ENCODE data around the gene CCL4.
"Not testable (repeated sequence)": the region's sequence is repeated elsewhere in the genome, so short reads cannot be mapped to it uniquely, and the experiment has no call there.

CCL4 gene

GRCh38 chr17:36118477-36119353, 15.1 kb downstream of the CCL4 start:
- no peak for DNase-seq

GRCh38 chr17:36120221-36120620, 16.6 kb downstream of the CCL4 start:
- DNase-seq: no peak

GRCh38 chr17:36121099-36121498, 17.5 kb downstream of the CCL4 start:
- not testable (repeated sequence) for DNase-seq

- DNase-seq: no peak
These were observed 19.8 kb downstream of the CCL4 start for GRCh38 chr17:36123431-36123830.

- no peak for DNase-seq
These were observed 21.5 kb downstream of the CCL4 start for GRCh38 chr17:36124879-36125824.

- no peak for DNase-seq
These were observed 23.7 kb downstream of the CCL4 start for GRCh38 chr17:36127199-36127893.

GRCh38 chr17:36127911-36128310, 24.3 kb downstream of the CCL4 start:
- no peak for DNase-seq

GRCh38 chr17:36128411-36128978, 24.9 kb downstream of the CCL4 start:
- DNase-seq: no peak

GRCh38 chr17:36129616-36130015, 26.0 kb downstream of the CCL4 start:
- no peak for DNase-seq

- no peak for DNase-seq
These were observed 26.7 kb downstream of the CCL4 start for GRCh38 chr17:36130346-36130745.

GRCh38 chr17:36131421-36131820, 27.8 kb downstream of the CCL4 start:
- no peak for DNase-seq

- no peak for DNase-seq
These were observed 28.3 kb downstream of the CCL4 start for GRCh38 chr17:36131931-36132330.

GRCh38 chr17:36132421-36132831, 28.8 kb downstream of the CCL4 start:
- DNase-seq: no peak

- DNase-seq: no peak
These were observed 30.1 kb downstream of the CCL4 start for GRCh38 chr17:36133602-36134236.

- no peak for DNase-seq
These were observed 31.8 kb downstream of the CCL4 start for GRCh38 chr17:36135465-36135864.

GRCh38 chr17:36136036-36136435, 32.4 kb downstream of the CCL4 start:
- DNase-seq: no peak

GRCh38 chr17:36136439-36136838, 32.8 kb downstream of the CCL4 start:
- no peak for DNase-seq

GRCh38 chr17:36142235-36142634, 38.6 kb downstream of the CCL4 start:
- no peak for DNase-seq

GRCh38 chr17:36142806-36143205, 39.2 kb downstream of the CCL4 start:
- no peak for DNase-seq

GRCh38 chr17:36144014-36144413, 40.4 kb downstream of the CCL4 start:
- DNase-seq: no peak

GRCh38 chr17:36144981-36145729, 41.5 kb downstream of the CCL4 start:
- DNase-seq: no peak

Data from T-helper 9 cell (primary cell).